GM12892 (cell line): ENCODE data around the gene OR2J2.

ENCODE experiments used
- POLR2A ChIP-seq: IDR thresholded peaks from 2 replicates; pipeline ENCODE4 v1.6.1; 2011; ENCODE audit warnings: low read depth, low read length, control low read depth
- POLR2AphosphoS5 ChIP-seq: IDR thresholded peaks from 2 replicates; pipeline ENCODE4 v1.6.1; 2011; ENCODE audit warnings: low read depth, low read length, control low read depth
- TAF1 ChIP-seq: IDR thresholded peaks from 2 replicates; pipeline ENCODE4 v1.6.1; 2011; ENCODE audit warnings: low read depth, mild to moderate bottlenecking, control low read depth, low read length, borderline replicate concordance

- TF ChIP-seq TAF1 (no peak), POLR2AphosphoS5 (no peak), POLR2A (no peak)
These were observed 39.0 kb upstream of the OR2J2 start for GRCh38 chr6:29131691-29132090.
